Smooth muscle cell (in vitro differentiated cells): ENCODE measurements around the gene PARM1. TPM values are rescaled to one million over a fixed set of nuclear protein-coding genes. Genes with fewer than 3 reads are reported as not detected.

Source experiments
- DNase-seq: peaks from one replicate; lab custom pipeline; 2025; ENCODE audit not compliant: unreplicated experiment; lab: John Stamatoyannopoulos, UW
- H2AFZ ChIP-seq: fragments of 200-600 bp; sonication (generic); 2 replicates; pipeline ENCODE4 v1.6.0; 2016; ENCODE audit warnings: antibody characterized with exemption, low read depth, mild to moderate bottlenecking
- H3F3A ChIP-seq: fragments of 200-600 bp; sonication (generic); 2 replicates; pipeline ENCODE4 v1.6.0; 2017; ENCODE audit warnings: antibody characterized with exemption, low read depth
- H3K27ac ChIP-seq: fragments of 200-600 bp; sonication (generic); 2 replicates; pipeline ENCODE4 v1.5.1; 2016; ENCODE audit warnings: low read depth, mild to moderate bottlenecking
- H3K27me3 ChIP-seq: fragments of 200-600 bp; sonication (generic); 2 replicates; pipeline ENCODE4 v1.6.1; 2016; ENCODE audit warnings: low read depth, mild to moderate bottlenecking
- H3K36me3 ChIP-seq: fragments of 200-600 bp; sonication (generic); 2 replicates; pipeline ENCODE4 v1.5.1; 2016; ENCODE audit warnings: low read depth
- H3K4me1 ChIP-seq: fragments of 200-600 bp; sonication (generic); 2 replicates; pipeline ENCODE4 v1.5.1; 2016; ENCODE audit warnings: low read depth
- H3K4me2 ChIP-seq: fragments of 200-600 bp; sonication (generic); 2 replicates; pipeline ENCODE4 v1.6.0; 2016; ENCODE audit warnings: mild to moderate bottlenecking
- H3K4me3 ChIP-seq: fragments of 200-600 bp; sonication (generic); 2 replicates; pipeline ENCODE4 v1.5.1; 2016; ENCODE audit warnings: mild to moderate bottlenecking
- H3K79me2 ChIP-seq: fragments of 200-600 bp; sonication (generic); 2 replicates; pipeline ENCODE4 v1.6.0; 2016; ENCODE audit warnings: low read depth, mild to moderate bottlenecking
- H3K9ac ChIP-seq: fragments of 200-600 bp; sonication (generic); 2 replicates; pipeline ENCODE4 v1.6.0; 2016; ENCODE audit warnings: low read depth
- H3K9me3 ChIP-seq: fragments of 200-600 bp; sonication (generic); replicated peaks from 2 replicates; pipeline ENCODE4 v1.5.1; 2016; ENCODE audit warnings: low read depth
- H4K20me1 ChIP-seq: fragments of 200-600 bp; sonication (generic); 2 replicates; pipeline ENCODE4 v1.6.0; 2016; ENCODE audit warnings: low read depth
- WGBS: methylation state at CpG from one replicate; pipeline ENCODE4 v1.1.7; 2016; ENCODE audit warnings: low lambda C conversion rate; 5-methylcytosine and 5-hydroxymethylcytosine counted together
- polyA plus RNA-seq: library from polyadenylated mRNA; unstranded; fragments of >200 nt; fragmentation: Nextera tagmentation; extraction: Ambion mirVana; gene quantifications from 2 replicates; pipeline ENCODE4 v1.2.1, GENCODE V29; 2016
- total RNA-seq: library from RNA; depleted of rRNA; stranded (reverse); fragments of >200 nt; gene quantifications from 2 replicates; pipeline ENCODE4 v1.2.3, GENCODE V29; 2014
- TF ChIP-seq, protein P1 (sequence below): fragments of 200-600 bp; sonication (generic); IDR thresholded peaks from 2 replicates; pipeline ENCODE4 v1.5.1; 2017; ENCODE audit warnings: borderline replicate concordance, mild to moderate bottlenecking, antibody characterized with exemption; ENCODE audit not compliant: insufficient read depth, poor library complexity, severe bottlenecking

Gene PARM1
- total and polyA plus RNA-seq, 2 experiments from 2014 or later = 38.5 to 46.4 TPM

GRCh38 chr4:75080888-75081287 lies 148.0 kb downstream of the PARM1 start:
- Histone ChIP-seq H3F3A (no peaks in the 10 kb centered on the region), H3K79me2 (no peaks in the 10 kb centered on the region), H4K20me1 (no peaks in the 10 kb centered on the region), H3K9me3 (no peaks in the 10 kb centered on the region), H2AFZ (no peak overlapping the region), H3K9ac (no peak overlapping the region), H3K4me3 (no peak overlapping the region), H3K27me3 (no peaks in the 10 kb centered on the region), H3K4me1 (no peaks in the 10 kb centered on the region), H3K36me3 (no peaks in the 10 kb centered on the region), H3K4me2 (no peak overlapping the region), H3K27ac (no peak overlapping the region)
- no peak for DNase-seq
- TF ChIP-seq, protein P1, sequence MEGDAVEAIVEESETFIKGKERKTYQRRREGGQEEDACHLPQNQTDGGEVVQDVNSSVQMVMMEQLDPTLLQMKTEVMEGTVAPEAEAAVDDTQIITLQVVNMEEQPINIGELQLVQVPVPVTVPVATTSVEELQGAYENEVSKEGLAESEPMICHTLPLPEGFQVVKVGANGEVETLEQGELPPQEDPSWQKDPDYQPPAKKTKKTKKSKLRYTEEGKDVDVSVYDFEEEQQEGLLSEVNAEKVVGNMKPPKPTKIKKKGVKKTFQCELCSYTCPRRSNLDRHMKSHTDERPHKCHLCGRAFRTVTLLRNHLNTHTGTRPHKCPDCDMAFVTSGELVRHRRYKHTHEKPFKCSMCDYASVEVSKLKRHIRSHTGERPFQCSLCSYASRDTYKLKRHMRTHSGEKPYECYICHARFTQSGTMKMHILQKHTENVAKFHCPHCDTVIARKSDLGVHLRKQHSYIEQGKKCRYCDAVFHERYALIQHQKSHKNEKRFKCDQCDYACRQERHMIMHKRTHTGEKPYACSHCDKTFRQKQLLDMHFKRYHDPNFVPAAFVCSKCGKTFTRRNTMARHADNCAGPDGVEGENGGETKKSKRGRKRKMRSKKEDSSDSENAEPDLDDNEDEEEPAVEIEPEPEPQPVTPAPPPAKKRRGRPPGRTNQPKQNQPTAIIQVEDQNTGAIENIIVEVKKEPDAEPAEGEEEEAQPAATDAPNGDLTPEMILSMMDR = no peak
- 93% methylated on average over 2 of the region's 2 CpGs for WGBS

DNA sequence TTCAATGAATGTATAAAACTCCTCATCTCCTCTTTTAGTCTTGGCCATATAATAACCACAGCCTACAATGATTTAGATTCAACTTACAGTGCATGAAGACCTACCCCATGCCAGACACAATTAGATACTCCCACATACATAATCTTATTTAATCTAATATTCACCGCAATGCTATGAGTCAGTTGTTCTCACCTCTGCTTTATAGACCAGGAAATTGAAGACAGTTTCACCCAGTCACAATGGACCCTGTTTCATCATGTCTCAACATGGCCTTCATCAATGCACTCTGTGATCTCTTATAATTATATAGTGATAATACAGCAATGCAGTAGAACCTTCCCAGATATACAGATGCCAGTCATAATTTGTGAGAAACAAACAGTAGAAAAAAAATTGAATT lies 148.6 kb downstream of the PARM1 start:
- 86% methylated on average over 1 of the region's 1 CpG for WGBS

DNA sequence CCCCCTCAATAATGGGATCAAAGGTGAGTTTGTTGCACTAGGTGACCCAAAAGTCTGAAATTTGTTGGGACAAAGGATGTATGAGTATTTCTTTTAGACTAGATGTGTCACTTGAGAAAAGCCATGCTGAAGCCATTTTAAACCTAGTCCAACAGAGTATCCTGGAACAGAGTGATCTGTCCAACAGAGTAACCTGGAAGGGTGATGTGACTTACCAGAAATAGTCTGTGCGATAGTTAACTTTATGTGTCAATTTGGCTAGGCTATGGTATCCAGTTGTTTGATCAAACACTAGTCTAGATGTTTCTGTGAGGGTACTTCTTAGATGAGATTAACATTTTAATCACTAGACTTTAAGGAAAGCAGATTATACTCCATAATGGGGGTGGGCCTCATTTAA lies 154.5 kb downstream of the PARM1 start:
- DNase-seq = no peak
- no peak overlapping the region for H3K4me3 ChIP-seq
- H3K27ac ChIP-seq = no peak overlapping the region
- TF ChIP-seq, protein P1 = no peak
- no peaks in the 10 kb centered on the region for H3K36me3 ChIP-seq
- no peaks in the 10 kb centered on the region for H3K4me1 ChIP-seq
- no peak overlapping the region for H3K9ac ChIP-seq
- H3F3A ChIP-seq = no peaks in the 10 kb centered on the region
- 93% methylated on average over 1 of the region's 1 CpG for WGBS
- no peaks in the 10 kb centered on the region for H4K20me1 ChIP-seq
- H2AFZ ChIP-seq = no peak overlapping the region
- H3K79me2 ChIP-seq = no peaks in the 10 kb centered on the region
- no peaks in the 10 kb centered on the region for H3K9me3 ChIP-seq
- no peak overlapping the region for H3K4me2 ChIP-seq
- no peaks in the 10 kb centered on the region for H3K27me3 ChIP-seq

More for the DNA sequence above, 148.6 kb downstream of the PARM1 start:
- no peaks in the 10 kb centered on the region for H3K36me3 ChIP-seq
- H3K4me3 ChIP-seq = no peak overlapping the region
- H3K4me1 ChIP-seq = no peaks in the 10 kb centered on the region
- no peak overlapping the region for H3K27ac ChIP-seq
- TF ChIP-seq, protein P1 = no peak
- no peaks in the 10 kb centered on the region for H3K27me3 ChIP-seq
- H3F3A ChIP-seq = no peaks in the 10 kb centered on the region
- no peak overlapping the region for H2AFZ ChIP-seq
- H3K4me2 ChIP-seq = no peak overlapping the region
- H3K79me2 ChIP-seq = no peaks in the 10 kb centered on the region
- no peak overlapping the region for H3K9ac ChIP-seq
- no peaks in the 10 kb centered on the region for H3K9me3 ChIP-seq
- no peak for DNase-seq
- no peaks in the 10 kb centered on the region for H4K20me1 ChIP-seq

DNA sequence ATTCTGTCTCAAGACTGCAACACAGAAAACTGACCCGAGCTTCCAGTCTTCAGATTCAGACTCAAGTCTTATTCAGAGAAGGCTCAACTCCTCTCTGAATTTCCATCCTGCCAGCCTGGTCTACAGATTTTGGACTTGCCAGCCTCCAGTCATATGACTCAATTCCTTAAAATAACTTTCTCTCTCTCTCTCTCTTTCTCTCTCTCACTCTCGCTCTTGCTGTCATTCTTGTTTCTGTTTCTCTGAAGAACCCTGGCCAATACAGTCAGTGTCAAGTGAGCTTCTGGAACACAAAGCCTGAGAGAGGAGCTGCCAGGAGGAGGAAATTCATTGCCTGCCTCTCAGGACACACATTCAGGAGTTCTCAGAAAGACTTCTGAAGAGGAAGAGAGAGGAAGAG lies 154.9 kb downstream of the PARM1 start:
- Histone ChIP-seq H3K79me2 (no peaks in the 10 kb centered on the region), H3K9ac (no peak overlapping the region), H3K9me3 (no peaks in the 10 kb centered on the region), H3K27me3 (no peaks in the 10 kb centered on the region), H4K20me1 (no peaks in the 10 kb centered on the region), H2AFZ (no peak overlapping the region), H3K4me3 (no peak overlapping the region), H3K4me1 (no peaks in the 10 kb centered on the region), H3K4me2 (no peak overlapping the region), H3K27ac (no peak overlapping the region), H3K36me3 (no peaks in the 10 kb centered on the region), H3F3A (no peaks in the 10 kb centered on the region)
- 92% methylated on average over 2 of the region's 2 CpGs for WGBS
- DNase-seq = no peak
- TF ChIP-seq, protein P1 = no peak
